ENCODE data around the gene AKR7A2. TPM values are rescaled to one million over a fixed set of nuclear protein-coding genes. Genes with fewer than 3 reads are reported as not detected.

AKR7A2 gene
- total and polyA plus RNA-seq, 9 donors = 41.6 to 56.5 (median 46.0) TPM

GRCh38 chr1:19354531-19354981, 42.6 kb upstream of the AKR7A2 start:
- no peak overlapping the region for H3K4me3 ChIP-seq (ENCODE audit: low read length)
- no peaks in the 10 kb centered on the region for H3K9me3 ChIP-seq (replicated peaks; ENCODE audit: control insufficient read depth, low read depth, low read length)
- H3K36me3 ChIP-seq (ENCODE audit: control insufficient read depth, insufficient read depth, low read length) = peaks cover 68% of the 10 kb centered on the region
- 51% methylated on average over 6 of the region's 6 CpGs for WGBS (ENCODE audit: insufficient coverage)
- DNase-seq = no peak
- no peaks in the 10 kb centered on the region for H3K27me3 ChIP-seq (ENCODE audit: control insufficient read depth, insufficient read depth, low read length)
- no peak overlapping the region for H3K27ac ChIP-seq (ENCODE audit: low read length)
- peaks cover 11% of the 10 kb centered on the region for H3K4me1 ChIP-seq (ENCODE audit: control insufficient read depth, insufficient read depth, low read length)

DNA sequence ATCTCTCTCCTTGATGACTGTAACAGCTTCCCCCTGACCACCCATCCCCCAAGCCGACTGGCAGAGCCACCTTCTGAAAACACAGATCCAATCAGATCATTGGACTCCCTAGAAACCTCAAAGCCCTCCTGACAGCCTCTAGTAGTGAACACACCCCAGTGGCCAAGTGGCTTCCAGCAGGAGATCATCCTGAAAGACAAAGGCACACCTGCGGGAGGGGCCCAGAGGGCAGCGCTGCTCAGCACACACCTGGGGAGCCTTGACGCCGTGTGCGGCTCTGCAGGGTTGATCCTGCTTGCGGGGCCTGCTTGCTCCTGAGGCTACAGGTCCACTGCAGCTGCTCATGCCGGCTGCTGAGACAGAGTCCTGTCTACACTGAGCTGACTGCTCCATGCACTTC, 41.7 kb upstream of the AKR7A2 start:
- Histone ChIP-seq H3K9me3 (replicated peaks; ENCODE audit: control insufficient read depth, low read depth, low read length) (no peaks in the 10 kb centered on the region), H3K27me3 (ENCODE audit: control insufficient read depth, insufficient read depth, low read length) (no peaks in the 10 kb centered on the region), H3K4me3 (ENCODE audit: low read length) (no peak overlapping the region), H3K4me1 (ENCODE audit: control insufficient read depth, insufficient read depth, low read length) (peaks cover 10% of the 10 kb centered on the region), H3K27ac (ENCODE audit: low read length) (no peak overlapping the region), H3K36me3 (ENCODE audit: control insufficient read depth, insufficient read depth, low read length) (peaks cover 74% of the 10 kb centered on the region)
- DNase-seq = no peak
- WGBS (ENCODE audit: insufficient coverage) = 58% methylated on average over 8 of the region's 8 CpGs

- no peak overlapping the region for H3K27ac ChIP-seq (ENCODE audit: low read length)
- no peak overlapping the region for H3K4me3 ChIP-seq (ENCODE audit: low read length)
- peaks cover 79% of the 10 kb centered on the region for H3K36me3 ChIP-seq (ENCODE audit: control insufficient read depth, insufficient read depth, low read length)
- no peaks in the 10 kb centered on the region for H3K9me3 ChIP-seq (replicated peaks; ENCODE audit: control insufficient read depth, low read depth, low read length)
- peaks cover 10% of the 10 kb centered on the region for H3K4me1 ChIP-seq (ENCODE audit: control insufficient read depth, insufficient read depth, low read length)
- H3K27me3 ChIP-seq (ENCODE audit: control insufficient read depth, insufficient read depth, low read length) = no peaks in the 10 kb centered on the region
- DNase-seq = no peak
- 86% methylated on average over 13 of the region's 14 CpGs for WGBS (ENCODE audit: insufficient coverage)
Observed at GRCh38 chr1:19352839-19353238, 40.9 kb upstream of the AKR7A2 start.

DNA sequence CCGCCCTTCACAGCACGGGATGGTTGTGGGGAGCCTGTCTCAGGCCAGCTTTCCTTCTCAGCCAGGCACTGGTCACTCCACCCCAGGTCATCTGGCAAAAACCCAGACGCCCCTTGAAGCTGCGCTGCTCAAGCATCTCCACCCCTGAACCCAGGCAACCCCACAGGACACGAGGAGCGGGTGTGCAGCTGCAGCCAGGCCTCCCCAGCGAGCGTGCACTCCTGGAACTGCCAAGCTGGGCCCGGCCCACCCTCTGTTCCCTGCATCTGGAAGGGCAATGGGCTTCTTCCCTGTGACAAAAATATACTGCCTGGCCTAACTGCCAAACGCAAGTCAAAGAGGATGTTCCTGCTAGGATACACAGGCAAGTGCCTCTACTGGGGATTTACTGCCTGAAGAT, 39.9 kb upstream of the AKR7A2 start:
- peak; percentile 71 for DNase-seq
- WGBS (ENCODE audit: insufficient coverage) = 47% methylated on average over 9 of the region's 10 CpGs
- Histone ChIP-seq H3K36me3 (ENCODE audit: control insufficient read depth, insufficient read depth, low read length) (peaks cover 74% of the 10 kb centered on the region), H3K27ac (ENCODE audit: low read length) (no peak overlapping the region), H3K4me1 (ENCODE audit: control insufficient read depth, insufficient read depth, low read length) (peaks cover 10% of the 10 kb centered on the region), H3K4me3 (ENCODE audit: low read length) (no peak overlapping the region), H3K9me3 (replicated peaks; ENCODE audit: control insufficient read depth, low read depth, low read length) (no peaks in the 10 kb centered on the region), H3K27me3 (ENCODE audit: control insufficient read depth, insufficient read depth, low read length) (no peaks in the 10 kb centered on the region)

DNA sequence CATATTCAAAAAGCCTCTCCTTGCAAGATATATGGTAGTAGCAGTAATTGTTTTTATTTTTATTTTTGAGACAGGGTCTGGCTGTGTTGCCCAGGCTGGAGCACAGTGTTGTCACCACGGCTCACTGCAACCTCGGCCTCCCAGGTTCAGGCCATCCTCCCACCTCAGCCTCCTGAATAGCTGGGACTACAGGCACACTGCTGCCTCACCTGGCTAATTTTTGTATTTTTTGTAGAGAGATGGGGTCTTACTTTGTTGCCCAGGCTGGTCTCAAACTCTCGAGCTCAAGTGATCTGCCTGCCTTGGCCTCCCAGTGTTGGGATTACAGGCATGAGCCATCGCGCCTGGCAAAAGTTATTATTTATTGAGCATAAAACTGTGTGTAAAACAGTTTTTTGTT, 38.6 kb upstream of the AKR7A2 start:
- H3K4me1 ChIP-seq (ENCODE audit: control insufficient read depth, insufficient read depth, low read length) = peaks cover 10% of the 10 kb centered on the region
- peaks cover 65% of the 10 kb centered on the region for H3K36me3 ChIP-seq (ENCODE audit: control insufficient read depth, insufficient read depth, low read length)
- no peak overlapping the region for H3K27ac ChIP-seq (ENCODE audit: low read length)
- no peaks in the 10 kb centered on the region for H3K9me3 ChIP-seq (replicated peaks; ENCODE audit: control insufficient read depth, low read depth, low read length)
- no peak for DNase-seq
- no peak overlapping the region for H3K4me3 ChIP-seq (ENCODE audit: low read length)
- H3K27me3 ChIP-seq (ENCODE audit: control insufficient read depth, insufficient read depth, low read length) = no peaks in the 10 kb centered on the region
- WGBS (ENCODE audit: insufficient coverage) = no CpG with 5 or more reads among the region's 5 CpGs

DNA sequence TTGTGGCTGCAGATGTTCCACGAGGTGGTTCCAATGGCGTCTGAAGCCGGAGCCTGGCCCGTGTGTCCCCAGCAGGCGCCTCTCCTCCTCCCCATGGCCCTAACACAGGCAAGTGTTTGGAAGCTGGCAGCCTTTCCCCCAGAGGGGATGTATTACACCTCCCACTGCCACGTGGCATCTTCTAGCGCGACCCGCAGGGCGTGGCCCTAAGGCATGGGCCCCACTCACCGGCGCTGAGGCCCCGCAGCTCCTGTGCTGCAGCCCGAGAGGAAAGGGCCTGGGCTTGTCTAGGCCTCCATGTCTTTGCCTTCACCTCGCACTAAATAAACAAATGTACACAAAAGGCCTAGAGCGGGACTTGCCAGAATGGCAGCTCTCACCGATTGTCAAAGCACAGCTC, 38.1 kb upstream of the AKR7A2 start:
- H3K27me3 ChIP-seq (ENCODE audit: control insufficient read depth, insufficient read depth, low read length) = no peaks in the 10 kb centered on the region
- no peak overlapping the region for H3K27ac ChIP-seq (ENCODE audit: low read length)
- H3K36me3 ChIP-seq (ENCODE audit: control insufficient read depth, insufficient read depth, low read length) = peaks cover 68% of the 10 kb centered on the region
- DNase-seq = no peak
- WGBS (ENCODE audit: insufficient coverage) = 96% methylated on average over 14 of the region's 17 CpGs
- H3K4me1 ChIP-seq (ENCODE audit: control insufficient read depth, insufficient read depth, low read length) = peaks cover 10% of the 10 kb centered on the region
- H3K4me3 ChIP-seq (ENCODE audit: low read length) = no peak overlapping the region
- H3K9me3 ChIP-seq (replicated peaks; ENCODE audit: control insufficient read depth, low read depth, low read length) = no peaks in the 10 kb centered on the region

- no peak for DNase-seq
- Histone ChIP-seq H3K9me3 (replicated peaks; ENCODE audit: control insufficient read depth, low read depth, low read length) (no peaks in the 10 kb centered on the region), H3K27me3 (ENCODE audit: control insufficient read depth, insufficient read depth, low read length) (no peaks in the 10 kb centered on the region), H3K4me1 (ENCODE audit: control insufficient read depth, insufficient read depth, low read length) (peaks cover 13% of the 10 kb centered on the region), H3K4me3 (ENCODE audit: low read length) (no peak overlapping the region), H3K36me3 (ENCODE audit: control insufficient read depth, insufficient read depth, low read length) (peaks cover 69% of the 10 kb centered on the region), H3K27ac (ENCODE audit: low read length) (no peak overlapping the region)
- 88% methylated on average over 8 of the region's 15 CpGs for WGBS (ENCODE audit: insufficient coverage)
Observed at GRCh38 chr1:19348441-19349198, 36.7 kb upstream of the AKR7A2 start.

GRCh38 chr1:19347533-19348172, 35.7 kb upstream of the AKR7A2 start:
- Histone ChIP-seq H3K27ac (ENCODE audit: low read length) (no peak overlapping the region), H3K27me3 (ENCODE audit: control insufficient read depth, insufficient read depth, low read length) (no peaks in the 10 kb centered on the region), H3K9me3 (replicated peaks; ENCODE audit: control insufficient read depth, low read depth, low read length) (no peaks in the 10 kb centered on the region), H3K4me3 (ENCODE audit: low read length) (no peak overlapping the region), H3K4me1 (ENCODE audit: control insufficient read depth, insufficient read depth, low read length) (peaks cover 8% of the 10 kb centered on the region), H3K36me3 (ENCODE audit: control insufficient read depth, insufficient read depth, low read length) (peaks cover 69% of the 10 kb centered on the region)
- DNase-seq = no peak
- 69% methylated on average over 12 of the region's 14 CpGs for WGBS (ENCODE audit: insufficient coverage)

DNA sequence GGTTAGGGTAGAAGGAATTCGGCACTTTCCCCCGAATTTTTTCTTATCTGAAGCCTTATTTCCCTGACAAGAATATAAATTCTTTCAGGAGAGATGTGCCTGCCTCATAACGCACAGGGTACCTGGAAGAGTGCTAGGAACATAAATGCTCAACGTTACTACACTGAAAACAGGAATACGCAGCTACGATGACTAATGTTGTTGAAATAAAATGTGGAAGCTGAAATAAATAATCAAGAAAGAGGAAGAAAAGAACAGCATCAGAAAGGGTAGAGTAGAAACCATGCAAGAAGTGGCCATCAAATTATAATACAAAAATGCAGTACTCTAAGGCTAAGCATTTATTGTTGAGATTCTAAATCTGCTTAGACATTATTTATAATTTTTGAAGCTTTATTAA, 34.1 kb upstream of the AKR7A2 start:
- no peak overlapping the region for H3K27ac ChIP-seq (ENCODE audit: low read length)
- H3K9me3 ChIP-seq (replicated peaks; ENCODE audit: control insufficient read depth, low read depth, low read length) = no peaks in the 10 kb centered on the region
- no peak for DNase-seq
- no peak overlapping the region for H3K4me3 ChIP-seq (ENCODE audit: low read length)
- H3K36me3 ChIP-seq (ENCODE audit: control insufficient read depth, insufficient read depth, low read length) = peaks cover 69% of the 10 kb centered on the region
- 80% methylated on average over 2 of the region's 6 CpGs for WGBS (ENCODE audit: insufficient coverage)
- no peaks in the 10 kb centered on the region for H3K27me3 ChIP-seq (ENCODE audit: control insufficient read depth, insufficient read depth, low read length)
- H3K4me1 ChIP-seq (ENCODE audit: control insufficient read depth, insufficient read depth, low read length) = peaks cover 20% of the 10 kb centered on the region

DNA sequence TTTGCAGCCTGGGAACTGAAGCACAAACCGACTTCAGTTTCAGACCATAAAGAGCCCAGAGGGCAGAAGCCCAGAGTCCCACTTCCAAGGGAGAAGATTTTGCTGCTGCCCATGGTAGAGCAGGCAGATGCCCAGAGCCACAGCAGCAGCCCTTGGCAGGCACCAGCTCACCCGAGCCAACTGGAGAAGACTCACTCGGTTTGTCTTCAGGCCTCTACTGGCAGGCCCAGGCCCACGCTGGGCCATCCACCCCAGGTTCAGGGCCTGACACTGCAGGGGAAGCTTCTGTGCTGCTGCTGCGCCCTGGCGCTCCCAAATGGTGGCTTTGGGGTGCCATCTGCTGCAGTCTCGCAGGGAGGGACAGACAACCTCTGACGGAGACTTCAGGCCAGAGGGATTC, 33.4 kb upstream of the AKR7A2 start:
- Histone ChIP-seq H3K27me3 (ENCODE audit: control insufficient read depth, insufficient read depth, low read length) (no peaks in the 10 kb centered on the region), H3K36me3 (ENCODE audit: control insufficient read depth, insufficient read depth, low read length) (peaks cover 72% of the 10 kb centered on the region), H3K27ac (ENCODE audit: low read length) (no peak overlapping the region), H3K9me3 (replicated peaks; ENCODE audit: control insufficient read depth, low read depth, low read length) (no peaks in the 10 kb centered on the region), H3K4me3 (ENCODE audit: low read length) (no peak overlapping the region), H3K4me1 (ENCODE audit: control insufficient read depth, insufficient read depth, low read length) (peaks cover 21% of the 10 kb centered on the region)
- DNase-seq = no peak
- 88% methylated on average over 8 of the region's 8 CpGs for WGBS (ENCODE audit: insufficient coverage)

All from muscle of leg (tissue), 11 donors.